GM12878 (cell line): ENCODE results near the gene FAM3B. TPM values are rescaled to one million over a fixed set of nuclear protein-coding genes. Genes with fewer than 3 reads are reported as not detected.

Experiments used
- ASH2L ChIP-seq: fragments of 300-600, 200-600 bp; sonication (generic); IDR thresholded peaks from 2 replicates; pipeline ENCODE4 v1.6.1; 2017; ENCODE audit warnings: low read depth, mild to moderate bottlenecking, borderline replicate concordance
- ATF2 ChIP-seq: IDR thresholded peaks from 2 replicates; pipeline ENCODE4 v1.6.1; 2012; ENCODE audit warnings: low read length, inconsistent platforms
- CHD1 ChIP-seq: IDR thresholded peaks from 2 replicates; pipeline ENCODE4 v1.6.1; 2012; ENCODE audit warnings: low read depth, low read length, improper control_type of control experiment
- ETV6 ChIP-seq, 2 experiments: fragments of 450-650 bp in 1 of 2; IDR thresholded peaks in 1 of 2; conservative IDR thresholded peaks in 1 of 2; 2 replicates each; pipeline ENCODE4 v1.6.1; 2014; ENCODE audit warnings: antibody characterized with exemption in 1 of 2, borderline replicate concordance in 1 of 2, low read depth in 1 of 2, mild to moderate bottlenecking in 1 of 2, moderate library complexity in 1 of 2
- EZH2 ChIP-seq: IDR thresholded peaks from 2 replicates; pipeline ENCODE4 v1.6.1; 2012; ENCODE audit warnings: low read depth, mild to moderate bottlenecking, control low read depth, inconsistent platforms, low read length, borderline replicate concordance; ENCODE audit not compliant: control insufficient read depth
- FOXK2 ChIP-seq: fragments of 450-650 bp; IDR thresholded peaks from 2 replicates; pipeline ENCODE4 v1.6.1; 2017; ENCODE audit warnings: mild to moderate bottlenecking, moderate library complexity
- IRF5 ChIP-seq: fragments of 450-650 bp; IDR thresholded peaks from 2 replicates; pipeline ENCODE4 v1.6.1; 2017; ENCODE audit warnings: borderline replicate concordance
- KLF5 ChIP-seq: fragments of 450-650 bp; IDR thresholded peaks from 2 replicates; pipeline ENCODE4 v1.6.1; 2014; ENCODE audit warnings: mild to moderate bottlenecking; ENCODE audit not compliant: partially characterized antibody
- LARP7 ChIP-seq: fragments of 450-650 bp; IDR thresholded peaks from 2 replicates; pipeline ENCODE4 v1.6.1; 2017; ENCODE audit warnings: mild to moderate bottlenecking
- MEF2B ChIP-seq: fragments of 450-650 bp; IDR thresholded peaks from 2 replicates; pipeline ENCODE4 v1.6.1; 2018; ENCODE audit warnings: mild to moderate bottlenecking, moderate library complexity; ENCODE audit not compliant: partially characterized antibody, poor library complexity, severe bottlenecking
- MTA2 ChIP-seq: fragments of 450-650 bp; IDR thresholded peaks from 2 replicates; pipeline ENCODE4 v1.6.1; 2016; ENCODE audit warnings: low read depth, mild to moderate bottlenecking, moderate library complexity
- MXI1 ChIP-seq: fragments of 150-350 bp; IDR thresholded peaks from 2 replicates; pipeline ENCODE4 v1.6.1; 2011; ENCODE audit warnings: low read depth, mild to moderate bottlenecking, inconsistent platforms, low read length, improper control_type of control experiment
- NFYA ChIP-seq: IDR thresholded peaks from 2 replicates; pipeline ENCODE4 v1.6.1; 2011; ENCODE audit warnings: low read depth, mild to moderate bottlenecking, low read length, improper control_type of control experiment, borderline replicate concordance
- NR2C1 ChIP-seq: fragments of 450-650 bp; IDR thresholded peaks from 2 replicates; pipeline ENCODE4 v1.6.1; 2017; ENCODE audit warnings: antibody characterized with exemption, mild to moderate bottlenecking, moderate library complexity
- NR2C2 ChIP-seq: IDR thresholded peaks from 2 replicates; pipeline ENCODE4 v1.6.1; 2011; ENCODE audit warnings: borderline replicate concordance, low read depth; ENCODE audit not compliant: control insufficient read depth, insufficient read length
- RCOR1 ChIP-seq: conservative IDR thresholded peaks from 2 replicates; pipeline ENCODE4 v1.6.1; 2012; ENCODE audit warnings: low read depth, low read length, improper control_type of control experiment
- STAT3 ChIP-seq: IDR thresholded peaks from 2 replicates; pipeline ENCODE4 v1.6.1; 2011; ENCODE audit warnings: low read depth, low read length, improper control_type of control experiment
- SUPT20H ChIP-seq: IDR thresholded peaks from 2 replicates; pipeline ENCODE4 v1.6.1; 2011; ENCODE audit warnings: low read depth, mild to moderate bottlenecking, low read length, moderate library complexity, borderline replicate concordance; ENCODE audit not compliant: control insufficient read depth
- TCF7 ChIP-seq: IDR thresholded peaks from 2 replicates; pipeline ENCODE4 v1.6.1; 2014; ENCODE audit warnings: antibody characterized with exemption, borderline replicate concordance
- USF1 ChIP-seq: IDR thresholded peaks from 2 replicates; pipeline ENCODE4 v1.6.1; 2011; ENCODE audit warnings: borderline replicate concordance, low read depth, mild to moderate bottlenecking, moderate library complexity, mixed read lengths, low read length; ENCODE audit not compliant: insufficient read depth; ENCODE audit errors: extremely low read length
- ZBTB11 ChIP-seq: fragments of 450-650 bp; formaldehyde crosslinking; IDR thresholded peaks from 2 replicates; pipeline ENCODE4 v1.5.0; 2022; ENCODE audit warnings: mild to moderate bottlenecking, missing genetic modification characterization
- ZZZ3 ChIP-seq: IDR thresholded peaks from 2 replicates; pipeline ENCODE4 v1.6.1; 2011; ENCODE audit warnings: low read depth; ENCODE audit not compliant: control insufficient read depth, insufficient read length
- polyA plus RNA-seq, 11 experiments: library from polyadenylated mRNA; depleted of rRNA in 4 of 11; unstranded in 6 of 11; stranded (reverse) in 5 of 11; fragments of >200 nt; fragmentation: Nextera tagmentation in 4 of 11; fragmentation: Illumina TruSeq in 1 of 11; extraction: Ambion mirVana in 4 of 11; extraction: Trizol in 1 of 11; gene quantifications; 1 replicate in 1 of 11; 2 replicates in 10 of 11; pipeline versions ENCODE4 v1.2.1 to v1.2.3, GENCODE V29; 2011 to 2016; ENCODE audit warnings: inconsistent platforms in 2 of 11, missing spikeins in 2 of 11, low read depth in 1 of 11
- total RNA-seq, 4 experiments: library from RNA; depleted of rRNA in 3 of 4; stranded (reverse); fragments of >200 nt in 3 of 4; fragmentation: Illumina TruSeq in 1 of 4; extraction: Trizol in 1 of 4; gene quantifications; 2 replicates each; pipeline versions ENCODE4 v1.2.1 to v1.2.3, GENCODE V29; 2013 to 2021

The FAM3B gene
- total and polyA plus RNA-seq, 10 of the 15 experiments (the other 5 are each of a cell fraction or from before 2014, with no cell fraction given): 0.12 TPM; not detected in 9

- TF ChIP-seq ATF2 (no peak), IRF5 (no peak), EZH2 (no peak), ZBTB11 (no peak), FOXK2 (no peak), STAT3 (no peak), MTA2 (no peak; the same call in 1 of the 2 replicates), MEF2B (no peak), MXI1 (peak; percentile 63; the same call in 1 of the 2 replicates), NR2C2 (no peak), LARP7 (no peak; the same call in 1 of the 2 replicates), ETV6 (conservative IDR thresholded peaks at IDR 0.05 in 1 of 2, IDR thresholded peaks at IDR 0.05 in 1 of 2; ENCODE audit: borderline replicate concordance in 1 of 2, low read depth in 1 of 2) (no peak), NR2C1 (no peak; the same call in 1 of the 2 replicates), CHD1 (no peak), SUPT20H (no peak), RCOR1 (no peak), ZZZ3 (no peak), NFYA (no peak), TCF7 (no peak), ASH2L (no peak), KLF5 (no peak), USF1 (no peak)
Measured at GRCh38 chr21:41369920-41370839, 53.6 kb downstream of the FAM3B start (continued).
